ENCODE results near the gene RALGAPA1.
"Not testable (repeated sequence)": the region's sequence is repeated elsewhere in the genome, so short reads cannot be mapped to it uniquely, and the experiment has no call there.

The RALGAPA1 gene

GRCh38 chr14:35696575-35696974, 112.5 kb downstream of the RALGAPA1 start:
- no peak for DNase-seq

- no peak for DNase-seq
Measured at GRCh38 chr14:35696119-35696518, 113.0 kb downstream of the RALGAPA1 start.

GRCh38 chr14:35695647-35696046, 113.4 kb downstream of the RALGAPA1 start:
- DNase-seq: no peak

GRCh38 chr14:35695072-35695471, 114.0 kb downstream of the RALGAPA1 start:
- DNase-seq: no peak

GRCh38 chr14:35689000-35689460, 120.1 kb downstream of the RALGAPA1 start:
- DNase-seq: peak in 1 of 5 donors; percentile 50

GRCh38 chr14:35688126-35688826, 120.8 kb downstream of the RALGAPA1 start:
- no peak for DNase-seq

GRCh38 chr14:35687335-35687939, 121.7 kb downstream of the RALGAPA1 start:
- DNase-seq: peak in 2 of 5 donors; percentile 11 to 35

GRCh38 chr14:35683688-35684087, 125.4 kb downstream of the RALGAPA1 start:
- not testable (repeated sequence) for DNase-seq

- DNase-seq: no peak
Measured at GRCh38 chr14:35682802-35683201, 126.3 kb downstream of the RALGAPA1 start.

- DNase-seq: no peak
Measured at GRCh38 chr14:35678403-35679028, 130.6 kb downstream of the RALGAPA1 start.

GRCh38 chr14:35669782-35670181, 139.3 kb downstream of the RALGAPA1 start:
- DNase-seq: no peak

- DNase-seq: no peak
Measured at GRCh38 chr14:35666429-35667043, 142.6 kb downstream of the RALGAPA1 start.

GRCh38 chr14:35661875-35662274, 147.2 kb downstream of the RALGAPA1 start:
- no peak for DNase-seq

- no peak for DNase-seq
Measured at GRCh38 chr14:35653045-35653444, 156.1 kb downstream of the RALGAPA1 start.

- no peak for DNase-seq
Measured at GRCh38 chr14:35643513-35643912, 165.6 kb downstream of the RALGAPA1 start.

GRCh38 chr14:35637851-35638250, 171.2 kb downstream of the RALGAPA1 start:
- no peak for DNase-seq

GRCh38 chr14:35637269-35637668, 171.8 kb downstream of the RALGAPA1 start:
- DNase-seq: no peak

- no peak for DNase-seq
Measured at GRCh38 chr14:35632676-35633075, 176.4 kb downstream of the RALGAPA1 start.

GRCh38 chr14:35632271-35632670, 176.8 kb downstream of the RALGAPA1 start:
- no peak for DNase-seq

- no peak for DNase-seq
Measured at GRCh38 chr14:35631071-35631805, 177.9 kb downstream of the RALGAPA1 start.

- no peak for DNase-seq
Measured at GRCh38 chr14:35628989-35629388, 180.1 kb downstream of the RALGAPA1 start.

GRCh38 chr14:35626947-35627346, 182.1 kb downstream of the RALGAPA1 start:
- not testable (repeated sequence) for DNase-seq

GRCh38 chr14:35621996-35622395, 187.1 kb downstream of the RALGAPA1 start:
- not testable (repeated sequence) for DNase-seq

All from T-helper 1 cell (primary cell).